A673 (cell line): ENCODE results near the gene RASGEF1C.

ENCODE experiments used
- CTCF ChIP-seq: fragments of 300-800, 200-600 bp; sonication (generic); conservative IDR thresholded peaks from 2 replicates; pipeline ENCODE4 v1.5.1; 2017; ENCODE audit warnings: low read depth, mild to moderate bottlenecking, antibody characterized with exemption, low read length, moderate library complexity, mixed read lengths
- EZH2 ChIP-seq: fragments of 200-600 bp; sonication (generic); IDR thresholded peaks from 2 replicates; pipeline ENCODE4 v1.6.1; 2017; ENCODE audit warnings: borderline replicate concordance, low read depth, mild to moderate bottlenecking, mixed read lengths, antibody characterized with exemption, low read length; ENCODE audit not compliant: poor library complexity, severe bottlenecking

DNA sequence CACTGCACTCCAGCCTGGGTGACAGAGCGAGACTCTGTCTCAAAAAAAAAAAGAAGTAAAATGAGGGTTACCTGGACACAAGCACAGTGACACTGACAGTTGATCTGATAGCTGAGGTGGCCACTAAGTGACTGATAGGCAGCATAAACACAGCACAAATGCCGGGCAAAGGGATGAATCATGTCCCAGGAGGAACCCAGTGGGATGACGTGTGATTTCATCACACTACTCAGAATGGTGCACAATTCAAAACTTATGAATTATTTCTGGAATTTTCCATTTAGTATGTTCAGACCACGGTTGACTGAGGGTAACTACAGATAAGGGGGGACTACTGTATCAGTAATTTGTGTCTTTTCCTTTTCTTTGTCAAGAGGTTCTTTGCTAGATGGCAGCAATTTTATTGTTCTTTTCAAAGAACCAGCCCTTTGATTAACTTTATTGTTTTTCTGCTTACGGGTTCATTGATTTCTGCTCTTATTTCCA, 103.1 kb downstream of the RASGEF1C start:
- TF ChIP-seq CTCF (no peak), EZH2 (no peak)
